ENCODE data around the gene UPK3BL2. TPM values are rescaled to one million over a fixed set of nuclear protein-coding genes. Genes with fewer than 3 reads are reported as not detected.
"Not testable (repeated sequence)": the region's sequence is repeated elsewhere in the genome, so short reads cannot be mapped to it uniquely, and the experiment has no call there.

The UPK3BL2 gene
- total and polyA plus RNA-seq, 2 experiments from 2014 or later, result 0.83 to 1.6 TPM

GRCh38 chr7:102544372-102544771 lies 876 bp upstream of the UPK3BL2 start:
- DNase-seq; H3F3A ChIP-seq (ENCODE audit: insufficient read depth); H3K9ac ChIP-seq; H3K4me1 ChIP-seq (ENCODE audit: insufficient read depth); H3K36me3 ChIP-seq (ENCODE audit: low read depth); H4K20me1 ChIP-seq (ENCODE audit: insufficient read depth); H3K27ac ChIP-seq; H3K4me2 ChIP-seq (ENCODE audit: unreplicated experiment); H3K4me3 ChIP-seq; in situ Hi-C loops (cut with MboI); H3K9me3 ChIP-seq (ENCODE audit: low read depth); H3K27me3 ChIP-seq (replicated peaks; ENCODE audit: insufficient read depth); H3K9me2 ChIP-seq (ENCODE audit: insufficient read depth); H3K79me2 ChIP-seq (ENCODE audit: insufficient read depth); H2AFZ ChIP-seq: not testable (repeated sequence)
- WGBS, 2 experiments (ENCODE audit: low coverage in 1 of 2, low lambda C conversion rate in 2 of 2, missing lambda C conversion rate in 2 of 2), result no CpG with 5 or more reads among the region's 1 CpG

DNA sequence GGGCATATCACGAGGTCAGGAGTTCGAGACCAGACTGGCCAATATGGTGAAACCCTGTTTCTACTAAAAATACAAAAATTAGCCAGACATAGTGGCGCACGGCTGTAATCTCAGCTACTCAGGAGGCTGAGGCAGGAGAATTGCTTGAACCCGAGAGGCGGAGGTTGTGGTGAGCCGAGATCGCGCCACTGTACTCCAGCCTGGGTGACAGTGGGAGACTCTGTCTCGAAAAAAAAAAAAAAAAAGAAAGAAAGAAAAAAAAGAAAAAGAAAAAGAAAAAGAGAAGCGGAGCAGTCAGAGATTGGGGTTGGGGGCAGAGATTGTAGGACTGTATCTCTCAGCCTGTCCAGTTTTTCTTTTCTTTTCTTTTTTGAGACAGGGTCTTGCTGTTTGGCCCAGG lies 725 bp downstream of the UPK3BL2 start:
- 78% methylated on average over 6 of the region's 11 CpGs; no CpG with 5 or more reads in 1 of the 2 experiments for WGBS, 2 experiments (ENCODE audit: low coverage in 1 of 2, low lambda C conversion rate in 2 of 2, missing lambda C conversion rate in 2 of 2)
- H3K9ac ChIP-seq; H4K20me1 ChIP-seq (ENCODE audit: insufficient read depth): not testable (repeated sequence)

GRCh38 chr7:102542083-102542482 lies 1.4 kb downstream of the UPK3BL2 start:
- DNase-seq; H4K20me1 ChIP-seq (ENCODE audit: insufficient read depth); H3K9me2 ChIP-seq (ENCODE audit: insufficient read depth); H3K27me3 ChIP-seq (replicated peaks; ENCODE audit: insufficient read depth); in situ Hi-C loops (cut with MboI); H3F3A ChIP-seq (ENCODE audit: insufficient read depth); H3K9me3 ChIP-seq (ENCODE audit: low read depth); H3K9ac ChIP-seq; H3K36me3 ChIP-seq (ENCODE audit: low read depth); H3K27ac ChIP-seq; H3K4me1 ChIP-seq (ENCODE audit: insufficient read depth); H3K4me3 ChIP-seq; H3K79me2 ChIP-seq (ENCODE audit: insufficient read depth); H2AFZ ChIP-seq; H3K4me2 ChIP-seq (ENCODE audit: unreplicated experiment): not testable (repeated sequence)
- WGBS, 2 experiments (ENCODE audit: low coverage in 1 of 2, low lambda C conversion rate in 2 of 2, missing lambda C conversion rate in 2 of 2), result no CpG with 5 or more reads among the region's 8 CpGs

More for the DNA sequence above, 725 bp downstream of the UPK3BL2 start:
- H3K36me3 ChIP-seq (ENCODE audit: low read depth); H3F3A ChIP-seq (ENCODE audit: insufficient read depth); H3K9me3 ChIP-seq (ENCODE audit: low read depth); H3K4me2 ChIP-seq (ENCODE audit: unreplicated experiment); H3K4me1 ChIP-seq (ENCODE audit: insufficient read depth); H2AFZ ChIP-seq; DNase-seq; H3K27ac ChIP-seq; H3K4me3 ChIP-seq; in situ Hi-C loops (cut with MboI); H3K27me3 ChIP-seq (replicated peaks; ENCODE audit: insufficient read depth); H3K79me2 ChIP-seq (ENCODE audit: insufficient read depth); H3K9me2 ChIP-seq (ENCODE audit: insufficient read depth): not testable (repeated sequence)

- not testable (repeated sequence) for H2AFZ ChIP-seq
Observed at GRCh38 chr7:102540604-102541003, 2.9 kb downstream of the UPK3BL2 start.

GRCh38 chr7:102535062-102535615 lies 8.4 kb downstream of the UPK3BL2 start:
- in situ Hi-C loops (cut with MboI); DNase-seq; H4K20me1 ChIP-seq (ENCODE audit: insufficient read depth); H3K79me2 ChIP-seq (ENCODE audit: insufficient read depth); H3K4me1 ChIP-seq (ENCODE audit: insufficient read depth); H3K4me2 ChIP-seq (ENCODE audit: unreplicated experiment); H3K4me3 ChIP-seq; H3K27me3 ChIP-seq (replicated peaks; ENCODE audit: insufficient read depth); H3K9ac ChIP-seq; H3F3A ChIP-seq (ENCODE audit: insufficient read depth); H3K36me3 ChIP-seq (ENCODE audit: low read depth); H3K9me3 ChIP-seq (ENCODE audit: low read depth); H3K27ac ChIP-seq; H3K9me2 ChIP-seq (ENCODE audit: insufficient read depth); H2AFZ ChIP-seq: not testable (repeated sequence)
- WGBS, 2 experiments (ENCODE audit: low coverage in 1 of 2, low lambda C conversion rate in 2 of 2, missing lambda C conversion rate in 2 of 2), result 85 to 91% methylated on average over 2 of the region's 8 CpGs

More at GRCh38 chr7:102540604-102541003, 2.9 kb downstream of the UPK3BL2 start:
- H3K9ac ChIP-seq; H3K27ac ChIP-seq; H3K4me2 ChIP-seq (ENCODE audit: unreplicated experiment); H3K9me3 ChIP-seq (ENCODE audit: low read depth); DNase-seq; H3F3A ChIP-seq (ENCODE audit: insufficient read depth); H3K27me3 ChIP-seq (replicated peaks; ENCODE audit: insufficient read depth); H3K4me3 ChIP-seq; H3K36me3 ChIP-seq (ENCODE audit: low read depth); H4K20me1 ChIP-seq (ENCODE audit: insufficient read depth); H3K9me2 ChIP-seq (ENCODE audit: insufficient read depth); H3K79me2 ChIP-seq (ENCODE audit: insufficient read depth); in situ Hi-C loops (cut with MboI); H3K4me1 ChIP-seq (ENCODE audit: insufficient read depth): not testable (repeated sequence)
- WGBS, 2 experiments (ENCODE audit: low coverage in 1 of 2, low lambda C conversion rate in 2 of 2, missing lambda C conversion rate in 2 of 2), result 76 to 92% methylated on average over 4 to 5 of the region's 6 CpGs

GRCh38 chr7:102532127-102532526 lies 11.4 kb downstream of the UPK3BL2 start:
- H3K79me2 ChIP-seq (ENCODE audit: insufficient read depth); in situ Hi-C loops (cut with MboI); H3K4me2 ChIP-seq (ENCODE audit: unreplicated experiment); H3K27ac ChIP-seq; DNase-seq; H3K9me3 ChIP-seq (ENCODE audit: low read depth); H3K36me3 ChIP-seq (ENCODE audit: low read depth); H3K9ac ChIP-seq; H3K9me2 ChIP-seq (ENCODE audit: insufficient read depth); H4K20me1 ChIP-seq (ENCODE audit: insufficient read depth); H3K27me3 ChIP-seq (replicated peaks; ENCODE audit: insufficient read depth); H2AFZ ChIP-seq; H3F3A ChIP-seq (ENCODE audit: insufficient read depth); H3K4me1 ChIP-seq (ENCODE audit: insufficient read depth); H3K4me3 ChIP-seq: not testable (repeated sequence)
- 98 to 100% methylated on average over 1 to 2 of the region's 2 CpGs for WGBS, 2 experiments (ENCODE audit: low coverage in 1 of 2, low lambda C conversion rate in 2 of 2, missing lambda C conversion rate in 2 of 2)

DNA sequence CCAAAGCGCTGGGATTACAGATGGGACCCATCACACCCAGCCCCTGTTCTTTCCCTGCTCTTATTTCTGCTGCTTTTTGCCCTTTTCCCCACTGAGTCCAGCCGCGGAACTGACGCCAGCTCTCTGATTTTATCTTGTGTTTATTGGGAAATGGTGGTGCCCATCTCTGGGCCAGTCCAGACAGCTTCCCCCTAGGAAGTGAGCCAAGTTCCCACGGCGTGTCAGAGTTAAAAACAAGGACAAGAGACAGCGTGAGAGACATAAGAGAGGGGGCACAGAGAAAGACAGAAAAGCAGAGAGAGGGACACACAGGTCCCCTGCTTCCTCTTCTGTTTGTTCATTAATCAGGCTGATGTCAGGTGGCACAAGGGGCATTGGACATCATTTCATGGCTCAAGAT lies 11.9 kb downstream of the UPK3BL2 start:
- H3F3A ChIP-seq (ENCODE audit: insufficient read depth); H3K27me3 ChIP-seq (replicated peaks; ENCODE audit: insufficient read depth); in situ Hi-C loops (cut with MboI); H2AFZ ChIP-seq; H3K4me3 ChIP-seq; H3K9me3 ChIP-seq (ENCODE audit: low read depth); H3K27ac ChIP-seq; H3K9ac ChIP-seq; H3K36me3 ChIP-seq (ENCODE audit: low read depth); H3K4me2 ChIP-seq (ENCODE audit: unreplicated experiment); H3K79me2 ChIP-seq (ENCODE audit: insufficient read depth); H4K20me1 ChIP-seq (ENCODE audit: insufficient read depth); DNase-seq; H3K4me1 ChIP-seq (ENCODE audit: insufficient read depth); H3K9me2 ChIP-seq (ENCODE audit: insufficient read depth): not testable (repeated sequence)
- no CpG with 5 or more reads among the region's 7 CpGs for WGBS, 2 experiments (ENCODE audit: low coverage in 1 of 2, low lambda C conversion rate in 2 of 2, missing lambda C conversion rate in 2 of 2)
